RWPE2 (cell line): Measurements from ENCODE around the gene GPR183.

Source experiments
- ATAC-seq: fragments of 200-7000 bp; cut with Tn5 transposase; 3 replicates; pipeline ENCODE4 v1.9.1; 2021; ENCODE audit warnings: low read depth
- DNase-seq: peaks from one replicate; pipeline ENCODE4 v3.0.0-alpha.2; 2020; ENCODE audit warnings: low spot score
- H3K27ac ChIP-seq: fragments of 450-650 bp; 2 replicates; pipeline ENCODE4 v1.5.1; 2017; ENCODE audit warnings: mild to moderate bottlenecking; ENCODE audit not compliant: poor library complexity, severe bottlenecking
- H3K27me3 ChIP-seq: fragments of 250-450 bp; sonication (Bioruptor Pico); 2 replicates; pipeline ENCODE4 v1.5.1; 2021; ENCODE audit warnings: mild to moderate bottlenecking, moderate library complexity; ENCODE audit not compliant: insufficient read depth, poor library complexity, severe bottlenecking
- H3K36me3 ChIP-seq: fragments of 250-450 bp; sonication (Bioruptor Pico); 2 replicates; pipeline ENCODE4 v1.5.1; 2020; ENCODE audit warnings: low read depth, mild to moderate bottlenecking, moderate library complexity
- H3K4me1 ChIP-seq: fragments of 250-450 bp; sonication (Bioruptor Pico); 2 replicates; pipeline ENCODE4 v1.5.1; 2021; ENCODE audit warnings: mild to moderate bottlenecking, moderate library complexity; ENCODE audit not compliant: insufficient read depth, poor library complexity, severe bottlenecking
- H3K4me3 ChIP-seq: fragments of 250-450 bp; sonication (Bioruptor Pico); 2 replicates; pipeline ENCODE4 v1.5.1; 2021; ENCODE audit warnings: mild to moderate bottlenecking, moderate library complexity; ENCODE audit not compliant: severe bottlenecking
- H3K9me3 ChIP-seq: fragments of 250-450 bp; sonication (Bioruptor Pico); 2 replicates; pipeline ENCODE4 v1.5.1; 2021; ENCODE audit warnings: mild to moderate bottlenecking, moderate library complexity; ENCODE audit not compliant: severe bottlenecking
- CTCF ChIP-seq: fragments of 450-650 bp; IDR thresholded peaks from one replicate; pipeline ENCODE4 v1.5.1; 2017; ENCODE audit warnings: mild to moderate bottlenecking, moderate library complexity; ENCODE audit not compliant: poor library complexity, severe bottlenecking

Gene GPR183

GRCh38 chr13:99354371-99354951 lies 47.3 kb upstream of the GPR183 start:
- Histone ChIP-seq H3K36me3 (peaks cover 6% of the 10 kb centered on the region), H3K4me1 (no peaks in the 10 kb centered on the region), H3K4me3 (no peak overlapping the region), H3K9me3 (no peaks in the 10 kb centered on the region), H3K27ac (no peak overlapping the region), H3K27me3 (no peaks in the 10 kb centered on the region)
- ATAC-seq (no peak), DNase-seq (no peak)
- no peak for TF ChIP-seq CTCF

GRCh38 chr13:99353836-99354235 lies 46.6 kb upstream of the GPR183 start:
- Histone ChIP-seq H3K4me1 (no peaks in the 10 kb centered on the region), H3K4me3 (no peak overlapping the region), H3K27ac (no peak overlapping the region), H3K27me3 (no peaks in the 10 kb centered on the region), H3K9me3 (no peaks in the 10 kb centered on the region), H3K36me3 (peaks cover 6% of the 10 kb centered on the region)
- no peak for TF ChIP-seq CTCF
- DNase-seq (no peak), ATAC-seq (no peak)

- peaks cover 6% of the 10 kb centered on the region for H3K36me3 ChIP-seq
- no peak overlapping the region for H3K4me3 ChIP-seq
- no peak for ATAC-seq
- no peaks in the 10 kb centered on the region for H3K4me1 ChIP-seq
- DNase-seq, result no peak
- no peaks in the 10 kb centered on the region for H3K9me3 ChIP-seq
- TF ChIP-seq CTCF, result no peak
- H3K27ac ChIP-seq, result no peak overlapping the region
- no peaks in the 10 kb centered on the region for H3K27me3 ChIP-seq
These were observed 46.0 kb upstream of the GPR183 start for GRCh38 chr13:99353246-99353600.

- no peaks in the 10 kb centered on the region for H3K27me3 ChIP-seq
- ATAC-seq (no peak), DNase-seq (no peak)
- TF ChIP-seq CTCF, result no peak
- no peaks in the 10 kb centered on the region for H3K9me3 ChIP-seq
- peaks cover 9% of the 10 kb centered on the region for H3K36me3 ChIP-seq
- no peak overlapping the region for H3K4me3 ChIP-seq
- H3K27ac ChIP-seq, result no peak overlapping the region
- no peaks in the 10 kb centered on the region for H3K4me1 ChIP-seq
These were observed 45.4 kb upstream of the GPR183 start for GRCh38 chr13:99352351-99353245.

- no peaks in the 10 kb centered on the region for H3K27me3 ChIP-seq
- peaks cover 10% of the 10 kb centered on the region for H3K36me3 ChIP-seq
- ATAC-seq (no peak), DNase-seq (no peak)
- no peaks in the 10 kb centered on the region for H3K4me1 ChIP-seq
- no peak overlapping the region for H3K4me3 ChIP-seq
- no peak overlapping the region for H3K27ac ChIP-seq
- no peaks in the 10 kb centered on the region for H3K9me3 ChIP-seq
- TF ChIP-seq CTCF, result no peak
These were observed 44.6 kb upstream of the GPR183 start for GRCh38 chr13:99351772-99352171.
